ENCODE results near the gene ROBO1. TPM values are rescaled to one million over a fixed set of nuclear protein-coding genes. Genes with fewer than 3 reads are reported as not detected.

The ROBO1 gene
- total RNA-seq, 1 donor from 2014 or later: 73.8 TPM

DNA sequence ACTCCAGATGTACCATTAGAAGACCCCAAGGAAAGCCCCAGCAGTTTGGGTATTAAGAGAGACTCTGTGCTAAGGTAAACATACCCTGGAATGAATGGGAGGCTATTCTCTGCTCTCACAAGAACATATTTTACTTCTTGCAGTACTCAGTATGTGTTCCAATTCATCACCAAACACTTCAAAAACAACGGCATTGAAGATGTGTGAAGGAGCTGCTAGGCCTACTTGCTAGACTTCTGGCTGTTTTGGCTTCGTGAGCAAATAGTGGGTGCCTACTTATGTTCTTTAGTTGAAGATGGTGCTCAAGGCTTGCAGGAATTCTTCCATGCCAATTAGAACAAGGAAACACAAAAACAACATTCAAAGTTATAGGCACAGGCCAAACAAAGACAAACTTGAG lies 514.5 kb downstream of the ROBO1 start:
- TF ChIP-seq, protein P1, sequence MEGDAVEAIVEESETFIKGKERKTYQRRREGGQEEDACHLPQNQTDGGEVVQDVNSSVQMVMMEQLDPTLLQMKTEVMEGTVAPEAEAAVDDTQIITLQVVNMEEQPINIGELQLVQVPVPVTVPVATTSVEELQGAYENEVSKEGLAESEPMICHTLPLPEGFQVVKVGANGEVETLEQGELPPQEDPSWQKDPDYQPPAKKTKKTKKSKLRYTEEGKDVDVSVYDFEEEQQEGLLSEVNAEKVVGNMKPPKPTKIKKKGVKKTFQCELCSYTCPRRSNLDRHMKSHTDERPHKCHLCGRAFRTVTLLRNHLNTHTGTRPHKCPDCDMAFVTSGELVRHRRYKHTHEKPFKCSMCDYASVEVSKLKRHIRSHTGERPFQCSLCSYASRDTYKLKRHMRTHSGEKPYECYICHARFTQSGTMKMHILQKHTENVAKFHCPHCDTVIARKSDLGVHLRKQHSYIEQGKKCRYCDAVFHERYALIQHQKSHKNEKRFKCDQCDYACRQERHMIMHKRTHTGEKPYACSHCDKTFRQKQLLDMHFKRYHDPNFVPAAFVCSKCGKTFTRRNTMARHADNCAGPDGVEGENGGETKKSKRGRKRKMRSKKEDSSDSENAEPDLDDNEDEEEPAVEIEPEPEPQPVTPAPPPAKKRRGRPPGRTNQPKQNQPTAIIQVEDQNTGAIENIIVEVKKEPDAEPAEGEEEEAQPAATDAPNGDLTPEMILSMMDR (IDR thresholded peaks at IDR 0.05): no peak
- H3K9me3 Mint-ChIP-seq (ENCODE audit: unreplicated experiment): no peaks in the 10 kb centered on the region

DNA sequence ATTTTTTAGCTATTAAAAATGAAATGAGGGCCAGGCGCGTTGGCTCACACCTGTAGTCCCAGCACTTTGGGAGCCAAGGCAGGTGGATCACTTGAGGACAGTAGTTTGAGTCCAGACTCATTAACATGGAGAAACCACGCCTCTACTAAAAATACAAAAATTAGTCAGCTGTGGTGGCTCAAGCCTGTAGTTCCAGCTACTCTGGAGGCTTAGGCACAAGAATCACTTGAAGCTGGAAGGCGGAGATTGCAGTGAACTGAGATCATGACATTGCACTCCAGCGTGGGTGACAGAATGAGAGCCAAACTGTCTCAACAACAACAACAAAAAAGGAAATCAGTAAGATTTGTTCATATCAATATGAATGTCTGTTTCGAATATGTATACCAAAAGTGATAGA lies 517.1 kb downstream of the ROBO1 start:
- Mint-ChIP-seq H3K36me3 (ENCODE audit: unreplicated experiment) (no peaks in the 10 kb centered on the region), H3K9me3 (ENCODE audit: unreplicated experiment) (no peaks in the 10 kb centered on the region)
- no peak for DNase-seq (ENCODE audit: extremely low spot score, unreplicated experiment)

More for the DNA sequence above, 514.5 kb downstream of the ROBO1 start:
- Mint-ChIP-seq H3K27ac (ENCODE audit: unreplicated experiment) (no peak overlapping the region), H3K27me3 (ENCODE audit: unreplicated experiment) (no peaks in the 10 kb centered on the region), H3K4me1 (ENCODE audit: unreplicated experiment) (peaks cover 17% of the 10 kb centered on the region), H3K36me3 (ENCODE audit: unreplicated experiment) (no peaks in the 10 kb centered on the region), H3K4me3 (ENCODE audit: unreplicated experiment) (no peak overlapping the region)
- DNase-seq (ENCODE audit: extremely low spot score, unreplicated experiment): no peak

DNA sequence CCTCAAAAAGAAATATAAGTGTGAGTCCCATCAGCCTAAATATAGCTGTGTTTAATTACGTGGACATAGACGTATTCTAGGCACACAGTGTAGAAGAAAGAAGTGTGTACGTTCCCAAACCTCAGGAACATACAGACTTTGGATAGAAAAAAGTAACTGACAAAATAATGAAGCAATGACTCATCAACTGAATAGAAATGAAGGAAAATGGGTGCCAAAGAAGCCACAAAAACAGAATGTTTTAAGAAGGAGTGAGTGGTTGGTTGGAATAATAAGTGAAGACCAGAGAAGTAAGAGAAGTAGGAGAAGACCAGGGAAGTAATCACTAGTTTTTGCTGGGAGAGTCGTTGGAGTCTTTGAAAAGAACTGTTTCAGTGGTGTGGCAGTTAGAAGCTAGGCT lies 518.1 kb downstream of the ROBO1 start:
- TF ChIP-seq, protein P1 (IDR thresholded peaks at IDR 0.05): no peak
- Mint-ChIP-seq H3K27me3 (ENCODE audit: unreplicated experiment) (no peaks in the 10 kb centered on the region), H3K4me1 (ENCODE audit: unreplicated experiment) (peaks cover 48% of the 10 kb centered on the region), H3K36me3 (ENCODE audit: unreplicated experiment) (no peaks in the 10 kb centered on the region), H3K9me3 (ENCODE audit: unreplicated experiment) (no peaks in the 10 kb centered on the region), H3K4me3 (ENCODE audit: unreplicated experiment) (no peak overlapping the region), H3K27ac (ENCODE audit: unreplicated experiment) (peak overlapping the region; percentile 29)
- no peak for DNase-seq (ENCODE audit: extremely low spot score, unreplicated experiment)

More for the DNA sequence above, 517.1 kb downstream of the ROBO1 start:
- H3K27me3 Mint-ChIP-seq (ENCODE audit: unreplicated experiment): no peaks in the 10 kb centered on the region
- TF ChIP-seq, protein P1 (IDR thresholded peaks at IDR 0.05): no peak
- no peak overlapping the region for H3K27ac Mint-ChIP-seq (ENCODE audit: unreplicated experiment)
- peaks cover 40% of the 10 kb centered on the region for H3K4me1 Mint-ChIP-seq (ENCODE audit: unreplicated experiment)
- H3K4me3 Mint-ChIP-seq (ENCODE audit: unreplicated experiment): no peak overlapping the region

DNA sequence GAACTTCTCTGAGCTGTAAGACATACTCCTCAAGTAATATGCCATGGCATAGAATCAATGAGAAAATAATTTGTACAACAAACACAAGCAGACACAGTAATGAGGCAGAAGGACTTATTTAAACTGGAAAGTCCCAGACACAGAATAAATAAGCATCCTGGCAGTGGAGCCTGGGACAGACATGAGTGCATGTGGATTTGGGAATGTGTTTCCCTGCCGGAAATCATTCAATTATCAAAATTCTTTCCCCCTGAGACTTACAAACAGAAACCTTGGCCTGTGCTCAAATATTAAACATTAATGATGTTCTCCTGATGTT lies 520.1 kb downstream of the ROBO1 start:
- TF ChIP-seq, protein P1 (IDR thresholded peaks at IDR 0.05): no peak
- Mint-ChIP-seq H3K9me3 (ENCODE audit: unreplicated experiment) (peaks cover 4% of the 10 kb centered on the region), H3K27ac (ENCODE audit: unreplicated experiment) (peak overlapping the region; percentile 66), H3K36me3 (ENCODE audit: unreplicated experiment) (no peaks in the 10 kb centered on the region), H3K4me3 (ENCODE audit: unreplicated experiment) (peak overlapping the region; percentile 28), H3K4me1 (ENCODE audit: unreplicated experiment) (peaks cover 56% of the 10 kb centered on the region), H3K27me3 (ENCODE audit: unreplicated experiment) (no peaks in the 10 kb centered on the region)
- no peak for DNase-seq (ENCODE audit: extremely low spot score, unreplicated experiment)

DNA sequence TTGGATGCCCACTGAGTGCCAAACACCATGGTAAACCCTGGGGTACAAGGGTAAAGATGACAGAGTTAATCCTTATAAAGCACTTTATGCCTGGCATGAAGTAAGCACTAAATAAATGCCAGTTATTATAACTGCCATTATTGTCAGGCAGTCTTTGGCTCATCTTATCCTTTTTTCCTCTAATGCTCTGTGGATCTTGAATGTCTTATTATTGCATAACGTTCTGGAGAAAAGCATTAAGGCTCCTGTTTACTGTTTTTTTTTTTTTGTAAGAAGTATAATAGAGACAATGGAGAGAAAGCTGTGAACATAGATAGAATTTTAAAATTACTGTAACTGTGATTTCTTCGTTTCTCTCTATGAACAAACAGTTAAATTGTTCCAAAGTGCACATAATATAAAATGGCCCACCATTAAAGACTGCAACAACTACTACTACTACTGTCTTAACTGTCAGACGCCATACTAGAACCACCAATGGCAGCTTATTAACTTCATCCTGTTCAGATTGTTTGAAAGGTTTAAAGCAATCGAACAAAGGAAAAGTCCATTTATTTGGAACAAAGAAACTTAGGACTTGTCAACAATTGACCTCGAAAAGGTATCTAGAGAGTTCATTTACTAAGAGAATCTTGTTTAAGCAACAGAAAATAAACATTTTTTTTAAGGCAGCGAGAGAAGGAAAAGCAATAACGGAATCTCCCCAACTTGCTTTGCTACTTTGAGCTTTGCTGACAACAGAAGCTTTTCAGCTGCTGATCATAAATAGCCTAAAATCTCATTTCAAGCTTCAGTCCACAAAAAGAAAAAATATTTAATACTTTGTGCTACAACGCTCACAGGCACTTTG lies 520.7 kb downstream of the ROBO1 start:
- H3K4me1 Mint-ChIP-seq (ENCODE audit: unreplicated experiment): peaks cover 56% of the 10 kb centered on the region
- peaks cover 4% of the 10 kb centered on the region for H3K9me3 Mint-ChIP-seq (ENCODE audit: unreplicated experiment)
- no peaks in the 10 kb centered on the region for H3K27me3 Mint-ChIP-seq (ENCODE audit: unreplicated experiment)
- H3K4me3 Mint-ChIP-seq (ENCODE audit: unreplicated experiment): peak overlapping the region; percentile 28
- H3K27ac Mint-ChIP-seq (ENCODE audit: unreplicated experiment): peak overlapping the region; percentile 66
- no peaks in the 10 kb centered on the region for H3K36me3 Mint-ChIP-seq (ENCODE audit: unreplicated experiment)
- TF ChIP-seq, protein P1 (IDR thresholded peaks at IDR 0.05): no peak
- no peak for DNase-seq (ENCODE audit: extremely low spot score, unreplicated experiment)

Measured in osteocyte (in vitro differentiated cells).